Epithelial cell of esophagus (primary cell): ENCODE measurements around the gene STPG3.

Experiments
- DNase-seq: peaks from one replicate; pipeline ENCODE4 v3.0.0; 2010; ENCODE audit warnings: low read depth
- H3K4me3 ChIP-seq: 2 replicates; pipeline ENCODE4 v1.5.1; 2011; ENCODE audit warnings: mild to moderate bottlenecking, low read length, control low read depth
- CTCF ChIP-seq: IDR thresholded peaks from 2 replicates; pipeline ENCODE4 v1.5.1; 2011; ENCODE audit warnings: low read depth, mild to moderate bottlenecking, low read length, control low read depth, inconsistent platforms; ENCODE audit not compliant: insufficient read depth; ENCODE audit errors: missing control alignments

Gene STPG3

GRCh38 chr9:137230705-137231371, 20.2 kb upstream of the STPG3 start, which contains the start of gene SLC34A3:
TSS of gene SLC34A3 (plus strand) at chr9:137230901. CDS start at chr9:137231703, 802 bp downstream.
- no peak within 1 kb of the TSS for H3K4me3 ChIP-seq
- TF ChIP-seq CTCF = no peak
- DNase-seq = no peak

- H3K4me3 ChIP-seq = no peak overlapping the region
- DNase-seq = no peak
- TF ChIP-seq CTCF = no peak
Measured at GRCh38 chr9:137231372-137232039, 19.6 kb upstream of the STPG3 start.

GRCh38 chr9:137232101-137232500, 19.0 kb upstream of the STPG3 start:
- no peak for DNase-seq
- TF ChIP-seq CTCF = no peak
- H3K4me3 ChIP-seq = no peak overlapping the region

GRCh38 chr9:137232510-137232909, 18.6 kb upstream of the STPG3 start:
- TF ChIP-seq CTCF = no peak
- DNase-seq = no peak
- no peak overlapping the region for H3K4me3 ChIP-seq

- H3K4me3 ChIP-seq = no peak overlapping the region
- no peak for TF ChIP-seq CTCF
- DNase-seq = no peak
Measured at GRCh38 chr9:137233143-137233980, 17.7 kb upstream of the STPG3 start.

- no peak for DNase-seq
- H3K4me3 ChIP-seq = no peak overlapping the region
- TF ChIP-seq CTCF = no peak
Measured at GRCh38 chr9:137234055-137234697, 16.9 kb upstream of the STPG3 start.
